AG20443 (cell line): Measurements from ENCODE around the gene ARL4D.
"Not testable (repeated sequence)": the region's sequence is repeated elsewhere in the genome, so short reads cannot be mapped to it uniquely, and the experiment has no call there.

Experiments
- DNase-seq: peaks from one replicate; pipeline ENCODE4 v3.0.0; 2012; ENCODE audit warnings: low spot score, mixed read lengths

The ARL4D gene

GRCh38 chr17:43395165-43395564 lies 3.6 kb upstream of the ARL4D start:
- DNase-seq: no peak

- DNase-seq: no peak
Measured at GRCh38 chr17:43396491-43397060, 2.2 kb upstream of the ARL4D start.

- DNase-seq: no peak
Measured at GRCh38 chr17:43399839-43400328, 1.1 kb downstream of the ARL4D start.

- peak; percentile 91 for DNase-seq
Measured at GRCh38 chr17:43400943-43401717, 2.3 kb downstream of the ARL4D start.

- DNase-seq: no peak
Measured at GRCh38 chr17:43402078-43402477, 3.3 kb downstream of the ARL4D start.

GRCh38 chr17:43402567-43402966 lies 3.8 kb downstream of the ARL4D start:
- DNase-seq: no peak

- DNase-seq: no peak
Measured at GRCh38 chr17:43403846-43404245, 5.1 kb downstream of the ARL4D start.

GRCh38 chr17:43405861-43406260 lies 7.1 kb downstream of the ARL4D start:
- DNase-seq: no peak

- DNase-seq: peak; percentile 66
Measured at GRCh38 chr17:43406676-43407645, 8.2 kb downstream of the ARL4D start.

- no peak for DNase-seq
Measured at GRCh38 chr17:43409131-43409530, 10.3 kb downstream of the ARL4D start.

GRCh38 chr17:43410557-43411368 lies 12.0 kb downstream of the ARL4D start:
- DNase-seq: peak; percentile 62

- DNase-seq: no peak
Measured at GRCh38 chr17:43411369-43411677, 12.5 kb downstream of the ARL4D start.

- no peak for DNase-seq
Measured at GRCh38 chr17:43411749-43412148, 13.0 kb downstream of the ARL4D start.

- no peak for DNase-seq
Measured at GRCh38 chr17:43412166-43412565, 13.4 kb downstream of the ARL4D start.

- DNase-seq: peak; percentile 87
Measured at GRCh38 chr17:43416998-43417890, 18.5 kb downstream of the ARL4D start.

GRCh38 chr17:43418441-43419374 lies 19.9 kb downstream of the ARL4D start:
- peak; percentile 93 for DNase-seq

GRCh38 chr17:43419375-43419882 lies 20.6 kb downstream of the ARL4D start:
- not testable (repeated sequence) for DNase-seq

- DNase-seq: no peak
Measured at GRCh38 chr17:43423777-43424455, 25.1 kb downstream of the ARL4D start.
